ENCODE data around the gene PCDHGB6.

PCDHGB6 gene

GRCh38 chr5:141441571-141442170 is 33.9 kb downstream of the PCDHGB6 start:
- Histone ChIP-seq H4K20me1 (ENCODE audit: insufficient read depth, low read length) (no peaks in the 10 kb centered on the region), H3K36me3 (replicated peaks; ENCODE audit: insufficient read depth, low read length) (no peaks in the 10 kb centered on the region), H2AFZ (ENCODE audit: low read length) (no peak overlapping the region), H3K4me1 (ENCODE audit: low read length) (no peaks in the 10 kb centered on the region), H3K9me3 (replicated peaks; ENCODE audit: insufficient read depth, low read length) (no peaks in the 10 kb centered on the region), H3K27me3 (replicated peaks; ENCODE audit: insufficient read depth, low read length) (no peaks in the 10 kb centered on the region), H3K4me3 (ENCODE audit: low read length) (no peak overlapping the region), H3K4me2 (ENCODE audit: low read depth, low read length) (no peak overlapping the region), H3K9ac (ENCODE audit: low read length) (no peak overlapping the region), H3K27ac (ENCODE audit: low read length) (no peak overlapping the region), H3K79me2 (ENCODE audit: low read length) (no peaks in the 10 kb centered on the region), H3K9me2 (replicated peaks; ENCODE audit: insufficient read depth, low read length) (no peaks in the 10 kb centered on the region), H3F3A (ENCODE audit: insufficient read depth, low read length) (no peaks in the 10 kb centered on the region)
- TF ChIP-seq EZH2phosphoT487 (IDR thresholded peaks at IDR 0.05; ENCODE audit: low read length) (no peak), EZH2 (optimal IDR thresholded peaks at IDR 0.05; ENCODE audit: low read depth, low read length) (no peak), CTCF (IDR thresholded peaks at IDR 0.05; ENCODE audit: low read length) (no peak)
- no peak for DNase-seq
